WTC11 (cell line): ENCODE measurements around the gene PIK3CA. TPM values are rescaled to one million over a fixed set of nuclear protein-coding genes. Genes with fewer than 3 reads are reported as not detected.

Source experiments
- ATAC-seq: fragments of 200-7000 bp; cut with Tn5 transposase; 2 replicates; pipeline ENCODE4 v1.10.0; 2021; ENCODE audit warnings: mild to moderate bottlenecking, moderate library complexity
- CTCF ChIA-PET: fragments of 300-600 bp; sonication (Branson Sonifier 250); formaldehyde crosslinking; loops from one replicate; lab custom pipeline; 2021; ENCODE audit warnings: antibody characterized with exemption; lab: Charles Lee
- POLR2A ChIA-PET: fragments of 350-600 bp; sonication (Branson Sonifier 250); formaldehyde crosslinking; loops from one replicate; lab custom pipeline; 2021; ENCODE audit warnings: antibody characterized with exemption; lab: Charles Lee
- DNase-seq: peaks from one replicate; pipeline ENCODE4 v3.0.0; 2021; ENCODE audit warnings: low spot score
- H3K27ac Mint-ChIP-seq: 2 replicates; pipeline ENCODE4 v1.8.0; 2021; ENCODE audit warnings: mixed read lengths
- H3K27me3 Mint-ChIP-seq: 2 replicates; pipeline ENCODE4 v1.8.0; 2021; ENCODE audit warnings: low read depth, mild to moderate bottlenecking, moderate library complexity, mixed read lengths
- H3K36me3 Mint-ChIP-seq: 2 replicates; pipeline ENCODE4 v1.8.0; 2021; ENCODE audit warnings: mixed read lengths
- H3K4me1 Mint-ChIP-seq: 2 replicates; pipeline ENCODE4 v1.8.0; 2022; ENCODE audit warnings: mixed read lengths
- H3K4me3 Mint-ChIP-seq: 2 replicates; pipeline ENCODE4 v1.8.0; 2021; ENCODE audit warnings: mild to moderate bottlenecking, moderate library complexity, mixed read lengths
- H3K9me3 Mint-ChIP-seq: 2 replicates; pipeline ENCODE4 v1.8.0; 2021; ENCODE audit warnings: mixed read lengths
- AFF4 ChIP-seq: sonication (generic); formaldehyde crosslinking; IDR thresholded peaks from 2 replicates; pipeline ENCODE4 v1.8.1; 2023; ENCODE audit warnings: mild to moderate bottlenecking, missing genetic modification reagents, borderline replicate concordance
- AR ChIP-seq: fragments of 250-450 bp; sonication (Bioruptor Pico); IDR thresholded peaks from 2 replicates; pipeline ENCODE4 v1.9.0; 2021; ENCODE audit warnings: mild to moderate bottlenecking
- E2F5 ChIP-seq: sonication (generic); formaldehyde crosslinking; IDR thresholded peaks from 2 replicates; pipeline ENCODE4 v1.8.1; 2022; ENCODE audit warnings: mild to moderate bottlenecking, moderate library complexity, missing genetic modification reagents
- FOXJ3 ChIP-seq: sonication (generic); formaldehyde crosslinking; IDR thresholded peaks from 2 replicates; pipeline ENCODE4 v1.9.0; 2021; ENCODE audit warnings: missing genetic modification reagents, mild to moderate bottlenecking, borderline replicate concordance
- GTF2I ChIP-seq: fragments of 250-450 bp; sonication (Bioruptor Pico); conservative IDR thresholded peaks from 2 replicates; pipeline ENCODE4 v1.4.0; 2021; ENCODE audit warnings: mild to moderate bottlenecking
- MYBL2 ChIP-seq: sonication (generic); formaldehyde crosslinking; IDR thresholded peaks from 2 replicates; pipeline ENCODE4 v1.8.1; 2023; ENCODE audit warnings: mild to moderate bottlenecking, moderate library complexity, missing genetic modification reagents
- NR2C2 ChIP-seq: sonication (generic); formaldehyde crosslinking; IDR thresholded peaks from 2 replicates; pipeline ENCODE4 v1.8.0; 2022; ENCODE audit warnings: mild to moderate bottlenecking, missing genetic modification reagents
- PRDM15 ChIP-seq: sonication (generic); formaldehyde crosslinking; IDR thresholded peaks from 2 replicates; pipeline ENCODE4 v1.8.0; 2022; ENCODE audit warnings: missing genetic modification reagents
- RELA ChIP-seq: sonication (generic); formaldehyde crosslinking; IDR thresholded peaks from 2 replicates; pipeline ENCODE4 v1.8.1; 2022; ENCODE audit warnings: missing genetic modification reagents, mild to moderate bottlenecking, borderline replicate concordance
- STAT6 ChIP-seq: sonication (generic); formaldehyde crosslinking; conservative IDR thresholded peaks from 2 replicates; pipeline ENCODE4 v1.8.1; 2023; ENCODE audit warnings: mild to moderate bottlenecking, low read depth, missing genetic modification reagents, moderate library complexity
- TEAD1 ChIP-seq: sonication (generic); formaldehyde crosslinking; IDR thresholded peaks from 2 replicates; pipeline ENCODE4 v1.8.0; 2022; ENCODE audit warnings: mild to moderate bottlenecking, missing genetic modification reagents
- TEAD4 ChIP-seq: sonication (generic); formaldehyde crosslinking; IDR thresholded peaks from 2 replicates; pipeline ENCODE4 v1.8.0; 2022; ENCODE audit warnings: mild to moderate bottlenecking, missing genetic modification reagents
- ZMAT4 ChIP-seq: fragments of 250-450 bp; sonication (Bioruptor Pico); IDR thresholded peaks from 2 replicates; pipeline ENCODE4 v1.9.0; 2021; ENCODE audit warnings: mild to moderate bottlenecking
- ZNF232 ChIP-seq: sonication (generic); formaldehyde crosslinking; IDR thresholded peaks from 2 replicates; pipeline ENCODE4 v1.8.0; 2022; ENCODE audit warnings: mild to moderate bottlenecking, missing genetic modification reagents
- ZNF396 ChIP-seq: fragments of 250-450 bp; sonication (Bioruptor Pico); IDR thresholded peaks from 2 replicates; pipeline ENCODE4 v1.8.0; 2021; ENCODE audit warnings: mild to moderate bottlenecking, moderate library complexity, borderline replicate concordance
- ZNF671 ChIP-seq: fragments of 250-450 bp; sonication (Bioruptor Pico); IDR thresholded peaks from 2 replicates; pipeline ENCODE4 v1.8.0; 2021; ENCODE audit warnings: mild to moderate bottlenecking
- total RNA-seq: library from RNA; stranded (reverse); gene quantifications from 3 replicates; pipeline ENCODE4 v1.2.3, GENCODE V29; 2021

Gene PIK3CA
- total RNA-seq, 1 experiment from 2014 or later, result 10.1 TPM

GRCh38 chr3:179229177-179229576 is 81.0 kb downstream of the PIK3CA start:
- H3K9me3 Mint-ChIP-seq, result no peaks in the 10 kb centered on the region
- H3K4me1 Mint-ChIP-seq, result peaks cover 22% of the 10 kb centered on the region
- no peak overlapping the region for H3K27ac Mint-ChIP-seq
- no peak for ATAC-seq
- DNase-seq, result no peak
- peaks cover 24% of the 10 kb centered on the region for H3K36me3 Mint-ChIP-seq
- H3K27me3 Mint-ChIP-seq, result no peaks in the 10 kb centered on the region
- ChIA-PET CTCF (no interaction called here), POLR2A (no interaction called here)
- H3K4me3 Mint-ChIP-seq, result no peak overlapping the region
- no peak for TF ChIP-seq AR (CRISPR knock-in tag)
- no peak for TF ChIP-seq E2F5 (CRISPR knock-in tag)
- TF ChIP-seq RELA (CRISPR knock-in tag), result no peak
- no peak for TF ChIP-seq MYBL2 (CRISPR knock-in tag)
- TF ChIP-seq PRDM15 (CRISPR knock-in tag), result no peak
- no peak for TF ChIP-seq ZNF671 (CRISPR knock-in tag)
- no peak for TF ChIP-seq AFF4 (CRISPR knock-in tag)
- no peak for TF ChIP-seq NR2C2 (CRISPR knock-in tag)
- no peak for TF ChIP-seq ZMAT4
- TF ChIP-seq ZNF396, result no peak
- no peak for TF ChIP-seq STAT6 (CRISPR knock-in tag)
- no peak for TF ChIP-seq TEAD4 (CRISPR knock-in tag)
- TF ChIP-seq TEAD1 (CRISPR knock-in tag), result no peak
- no peak for TF ChIP-seq ZNF232
- no peak for TF ChIP-seq GTF2I
- no peak for TF ChIP-seq FOXJ3
